Measurements from ENCODE around the gene OR5K3.
A peak's percentile ranks its signal among the peaks of the same experiment; 100 is the strongest.

OR5K3 gene

DNA sequence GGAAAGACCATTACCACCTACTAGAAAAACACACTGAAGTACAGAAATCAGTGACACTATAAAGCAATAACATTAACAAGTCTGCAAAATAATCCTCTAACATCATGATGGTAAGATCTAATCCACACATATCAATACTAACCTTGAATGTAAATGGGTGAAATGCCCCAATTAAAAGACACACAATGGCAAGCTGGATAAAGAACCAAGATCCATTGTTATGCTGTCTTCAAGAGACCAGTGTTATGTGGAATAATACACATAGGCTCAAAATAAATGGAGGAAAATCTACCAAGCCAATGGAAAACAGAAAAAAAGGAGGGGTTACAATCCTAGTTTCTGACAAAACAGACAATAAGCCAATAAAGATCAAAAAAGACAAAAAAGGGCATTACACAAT, 13.5 kb downstream of the OR5K3 start:
- FAIRE-seq: no peak
- DNase-seq (ENCODE audit: insufficient read length, low spot score): no peak
- TF ChIP-seq POLR2A (IDR thresholded peaks at IDR 0.05; ENCODE audit: low read depth, low read length) (no peak), POU2F2 (IDR thresholded peaks at IDR 0.05; ENCODE audit: low read depth, low read length) (no peak), SPI1 (IDR thresholded peaks at IDR 0.05; ENCODE audit: low read depth, low read length) (no peak), TAF1 (IDR thresholded peaks at IDR 0.05; ENCODE audit: low read depth, low read length) (no peak), POLR2AphosphoS5 (IDR thresholded peaks at IDR 0.05; ENCODE audit: low read depth, low read length) (no peak), PAX5 (IDR thresholded peaks at IDR 0.05; ENCODE audit: insufficient read depth, low read length, severe bottlenecking) (no peak)

DNA sequence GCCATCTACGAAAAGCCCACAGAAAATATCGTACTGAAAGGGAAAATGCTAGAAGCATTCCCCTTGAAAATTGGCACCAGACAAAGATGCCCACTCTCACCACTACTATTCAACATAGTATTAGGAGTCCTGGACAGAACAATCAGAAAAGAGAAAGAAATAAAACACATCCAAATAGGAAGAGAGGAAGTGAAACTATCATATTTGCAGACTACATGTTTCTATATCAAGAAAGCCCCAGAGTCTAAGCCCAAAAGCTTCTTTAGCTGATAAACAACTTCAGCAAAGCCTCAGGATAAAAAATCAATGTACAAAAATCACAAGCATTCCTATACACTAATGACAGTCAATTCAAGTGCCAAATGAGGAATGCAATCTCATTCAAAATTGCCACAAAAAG, 15.6 kb downstream of the OR5K3 start:
- DNase-seq (ENCODE audit: insufficient read length, low spot score) (no peak), FAIRE-seq (no peak)
- TF ChIP-seq SPI1 (IDR thresholded peaks at IDR 0.05; ENCODE audit: low read depth, low read length): peak; percentile 91
- TF ChIP-seq POLR2A (IDR thresholded peaks at IDR 0.05; ENCODE audit: low read depth, low read length): no peak

DNA sequence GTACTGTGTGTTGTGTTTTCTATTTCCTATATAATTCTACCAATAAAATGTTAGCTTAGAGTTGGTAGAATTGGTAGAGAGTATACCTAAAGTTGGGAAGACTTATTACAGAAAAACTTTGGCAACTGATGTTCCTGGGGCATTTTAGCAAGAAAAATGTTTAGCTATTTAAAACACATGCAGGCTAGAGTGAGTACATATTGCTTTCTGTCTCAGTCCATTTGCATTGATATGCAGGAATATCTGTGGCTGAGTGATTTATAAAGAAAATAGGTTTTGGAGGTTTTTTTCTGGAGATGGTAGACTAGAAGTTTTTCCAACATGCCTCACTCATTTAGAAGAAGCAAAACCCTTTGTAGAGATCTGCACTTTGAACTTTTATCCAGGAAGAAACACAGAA, 42.1 kb downstream of the OR5K3 start:
- DNase-seq (ENCODE audit: insufficient read length, low spot score): no peak
- FAIRE-seq: no peak
- no peak for TF ChIP-seq POU2F2 (IDR thresholded peaks at IDR 0.05; ENCODE audit: low read depth, low read length)
- no peak for TF ChIP-seq SPI1 (IDR thresholded peaks at IDR 0.05; ENCODE audit: low read depth, low read length)
- no peak for TF ChIP-seq TAF1 (IDR thresholded peaks at IDR 0.05; ENCODE audit: low read depth, low read length)
- TF ChIP-seq PAX5 (IDR thresholded peaks at IDR 0.05; ENCODE audit: insufficient read depth, low read length, severe bottlenecking): no peak
- no peak for TF ChIP-seq POLR2AphosphoS5 (IDR thresholded peaks at IDR 0.05; ENCODE audit: low read depth, low read length)
- no peak for TF ChIP-seq POLR2A (IDR thresholded peaks at IDR 0.05; ENCODE audit: low read depth, low read length)

DNA sequence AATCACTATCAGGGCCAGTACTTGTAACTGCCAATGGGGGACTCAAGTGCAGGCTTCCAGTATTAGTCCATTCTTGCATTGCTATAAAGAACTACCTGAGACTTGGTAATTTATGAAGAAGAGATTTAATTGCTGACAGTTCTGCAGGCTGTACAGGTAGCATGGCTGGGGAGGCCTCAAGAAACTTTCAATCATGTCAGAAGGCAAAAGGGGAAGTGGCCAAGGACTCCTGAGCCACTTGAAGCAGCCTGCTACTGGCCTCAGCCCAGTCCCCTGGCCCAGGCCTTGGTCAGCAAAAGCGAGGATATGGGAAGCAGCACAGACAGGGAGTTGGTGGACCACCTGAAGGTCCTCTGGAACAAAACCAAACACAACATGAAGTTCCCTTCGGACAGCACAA, 43.3 kb downstream of the OR5K3 start:
- no peak for TF ChIP-seq POLR2AphosphoS5 (IDR thresholded peaks at IDR 0.05; ENCODE audit: low read depth, low read length)
- no peak for TF ChIP-seq POLR2A (IDR thresholded peaks at IDR 0.05; ENCODE audit: low read depth, low read length)
- TF ChIP-seq SPI1 (IDR thresholded peaks at IDR 0.05; ENCODE audit: low read depth, low read length): peak; percentile 88
- DNase-seq (ENCODE audit: insufficient read length, low spot score) (no peak), FAIRE-seq (no peak)

DNA sequence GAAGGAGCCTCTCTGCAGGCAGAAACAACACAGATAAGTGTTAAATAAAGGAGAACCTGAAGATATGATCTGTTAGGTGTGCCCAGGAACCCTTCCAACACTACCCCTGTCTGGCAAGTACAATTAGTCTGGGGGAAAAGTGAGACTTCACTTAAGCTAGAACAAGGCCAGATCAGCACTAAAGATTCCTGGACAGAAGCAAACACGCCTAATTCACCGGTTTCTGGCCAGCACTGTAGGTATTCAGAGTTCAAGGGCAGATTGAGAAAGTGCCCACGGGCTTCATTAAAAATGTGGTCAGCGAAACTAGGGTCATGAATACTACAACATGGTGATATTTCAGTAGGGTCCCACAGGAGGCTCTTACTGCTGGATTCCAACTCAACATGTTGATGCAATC, 43.9 kb downstream of the OR5K3 start:
- DNase-seq (ENCODE audit: insufficient read length, low spot score) (no peak), FAIRE-seq (no peak)
- TF ChIP-seq POLR2A (IDR thresholded peaks at IDR 0.05; ENCODE audit: low read depth, low read length): no peak
- no peak for TF ChIP-seq POLR2AphosphoS5 (IDR thresholded peaks at IDR 0.05; ENCODE audit: low read depth, low read length)
- TF ChIP-seq PAX5 (IDR thresholded peaks at IDR 0.05; ENCODE audit: insufficient read depth, low read length, severe bottlenecking): no peak
- no peak for TF ChIP-seq SPI1 (IDR thresholded peaks at IDR 0.05; ENCODE audit: low read depth, low read length)

DNA sequence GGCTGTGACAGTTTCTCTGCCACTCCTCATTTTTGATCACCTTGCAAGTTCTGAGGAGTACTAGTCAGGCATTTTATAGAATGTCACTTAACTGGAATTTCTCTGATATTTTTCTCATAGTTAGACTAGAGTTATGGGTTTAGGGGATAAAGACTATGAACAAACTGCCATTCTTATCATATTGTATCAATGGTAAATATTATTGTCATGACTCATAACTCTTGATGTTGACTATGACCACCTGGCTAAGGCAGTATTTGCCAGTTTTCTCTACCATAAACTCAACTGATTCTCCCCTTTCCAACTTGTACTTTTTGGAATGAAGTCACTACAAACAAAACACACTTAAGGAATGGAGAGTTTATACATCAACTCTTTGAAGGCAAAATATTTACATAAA, 49.8 kb downstream of the OR5K3 start:
- no peak for DNase-seq (ENCODE audit: insufficient read length, low spot score)
- peak; percentile 47 for FAIRE-seq

More for the DNA sequence above, 49.8 kb downstream of the OR5K3 start:
- TF ChIP-seq SPI1 (IDR thresholded peaks at IDR 0.05; ENCODE audit: low read depth, low read length) (no peak), POLR2A (IDR thresholded peaks at IDR 0.05; ENCODE audit: low read depth, low read length) (no peak), TAF1 (IDR thresholded peaks at IDR 0.05; ENCODE audit: low read depth, low read length) (no peak)
